MV-4-11 (cell line): ENCODE measurements around the gene FBXL17.

ENCODE experiments used
- DNase-seq: peaks from one replicate; lab custom pipeline; 2025; lab: John Stamatoyannopoulos, UW

The FBXL17 gene

GRCh38 chr5:108093186-108093585 lies 288.7 kb downstream of the FBXL17 start:
- DNase-seq = no peak

GRCh38 chr5:108090946-108091345 lies 291.0 kb downstream of the FBXL17 start:
- no peak for DNase-seq

- DNase-seq = no peak
Measured at GRCh38 chr5:108084105-108084504, 297.8 kb downstream of the FBXL17 start.

GRCh38 chr5:108083232-108083631 lies 298.7 kb downstream of the FBXL17 start:
- no peak for DNase-seq

GRCh38 chr5:108081707-108082106 lies 300.2 kb downstream of the FBXL17 start:
- no peak for DNase-seq

GRCh38 chr5:108079753-108080152 lies 302.1 kb downstream of the FBXL17 start:
- DNase-seq = peak; percentile 14

- no peak for DNase-seq
Measured at GRCh38 chr5:108078882-108079281, 303.0 kb downstream of the FBXL17 start.

- no peak for DNase-seq
Measured at GRCh38 chr5:108078345-108078744, 303.6 kb downstream of the FBXL17 start.

- DNase-seq = no peak
Measured at GRCh38 chr5:108074626-108075025, 307.3 kb downstream of the FBXL17 start.

- DNase-seq = no peak
Measured at GRCh38 chr5:108064302-108064701, 317.6 kb downstream of the FBXL17 start.

GRCh38 chr5:108061941-108062340 lies 320.0 kb downstream of the FBXL17 start:
- DNase-seq = peak; percentile 64

- DNase-seq = no peak
Measured at GRCh38 chr5:108060340-108060739, 321.6 kb downstream of the FBXL17 start.

- no peak for DNase-seq
Measured at GRCh38 chr5:108059334-108059733, 322.6 kb downstream of the FBXL17 start.

GRCh38 chr5:108054349-108054748 lies 327.5 kb downstream of the FBXL17 start:
- peak; percentile 77 for DNase-seq

- no peak for DNase-seq
Measured at GRCh38 chr5:108046955-108047670, 334.8 kb downstream of the FBXL17 start.

- no peak for DNase-seq
Measured at GRCh38 chr5:108036482-108036881, 345.4 kb downstream of the FBXL17 start.

GRCh38 chr5:108028883-108029282 lies 353.0 kb downstream of the FBXL17 start:
- no peak for DNase-seq

GRCh38 chr5:108028412-108028811 lies 353.5 kb downstream of the FBXL17 start:
- DNase-seq = no peak

- no peak for DNase-seq
Measured at GRCh38 chr5:108025957-108026356, 355.9 kb downstream of the FBXL17 start.

- no peak for DNase-seq
Measured at GRCh38 chr5:108024986-108025385, 356.9 kb downstream of the FBXL17 start.

- DNase-seq = no peak
Measured at GRCh38 chr5:108016101-108016500, 365.8 kb downstream of the FBXL17 start.

GRCh38 chr5:108006791-108007190 lies 375.1 kb downstream of the FBXL17 start:
- no peak for DNase-seq

- peak; percentile 50 for DNase-seq
Measured at GRCh38 chr5:108003178-108003577, 378.7 kb downstream of the FBXL17 start.

- DNase-seq = no peak
Measured at GRCh38 chr5:108001222-108001621, 380.7 kb downstream of the FBXL17 start.
